HepG2 (cell line): ENCODE results near the gene PC. TPM values are rescaled to one million over a fixed set of nuclear protein-coding genes. Genes with fewer than 3 reads are reported as not detected.

ENCODE experiments used
- AGO2 ChIP-seq: fragments of 200-400 bp; formaldehyde crosslinking; optimal IDR thresholded peaks from 2 replicates; pipeline ENCODE3; 2017; ENCODE audit warnings: mild to moderate bottlenecking, low read depth, low read length, moderate library complexity
- CREB1 ChIP-seq, 2 experiments: fragments of 450-650 bp in 1 of 2; IDR thresholded peaks; 2 replicates each; pipeline ENCODE4 v1.6.1; 2016 to 2017; ENCODE audit warnings: control low read depth in 1 of 2, mild to moderate bottlenecking in 1 of 2, missing compliant biosample characterization in 1 of 2, missing genetic modification characterization in 1 of 2
- FOXM1 ChIP-seq: sonication (generic); formaldehyde crosslinking; IDR thresholded peaks from 2 replicates; pipeline ENCODE4 v1.5.0; 2020; ENCODE audit warnings: missing genetic modification reagents
- HNRNPK ChIP-seq: fragments of 200-400 bp; formaldehyde crosslinking; IDR thresholded peaks from 2 replicates; pipeline ENCODE4 v1.6.1; 2018; ENCODE audit warnings: low read length, low read depth, moderate library complexity, mild to moderate bottlenecking; ENCODE audit not compliant: poor library complexity, severe bottlenecking
- PRDM10 ChIP-seq: sonication (generic); formaldehyde crosslinking; IDR thresholded peaks from 2 replicates; pipeline ENCODE4 v1.4.0; 2020; ENCODE audit warnings: low read depth, missing genetic modification reagents
- SIX1 ChIP-seq: sonication (generic); formaldehyde crosslinking; IDR thresholded peaks from 2 replicates; pipeline ENCODE4 v1.4.0; 2020; ENCODE audit warnings: missing genetic modification reagents, borderline replicate concordance
- TEF ChIP-seq: sonication (generic); formaldehyde crosslinking; IDR thresholded peaks from 2 replicates; pipeline ENCODE4 v1.5.0; 2020; ENCODE audit warnings: missing genetic modification reagents
- ZBTB4 ChIP-seq: sonication (generic); formaldehyde crosslinking; IDR thresholded peaks from 2 replicates; pipeline ENCODE4 v1.4.0; 2020; ENCODE audit warnings: missing genetic modification reagents, mild to moderate bottlenecking, borderline replicate concordance
- ZBTB43 ChIP-seq: sonication (generic); formaldehyde crosslinking; conservative IDR thresholded peaks from 2 replicates; pipeline ENCODE4 v1.4.0; 2020; ENCODE audit warnings: missing genetic modification reagents
- ZNF232 ChIP-seq: sonication (generic); formaldehyde crosslinking; IDR thresholded peaks from 2 replicates; pipeline ENCODE4 v1.4.0; 2020; ENCODE audit warnings: missing genetic modification reagents, borderline replicate concordance
- ZNF234 ChIP-seq: sonication (generic); formaldehyde crosslinking; conservative IDR thresholded peaks from 2 replicates; pipeline ENCODE4 v1.5.1; 2020; ENCODE audit warnings: mild to moderate bottlenecking, missing genetic modification reagents
- ZNF549 ChIP-seq: sonication (generic); formaldehyde crosslinking; IDR thresholded peaks from 2 replicates; pipeline ENCODE4 v1.5.0; 2020; ENCODE audit warnings: missing genetic modification reagents
- ZNF564 ChIP-seq: sonication (generic); formaldehyde crosslinking; IDR thresholded peaks from 2 replicates; pipeline ENCODE4 v1.8.1; 2023; ENCODE audit warnings: mild to moderate bottlenecking, missing genetic modification reagents
- ZNF720 ChIP-seq: sonication (generic); formaldehyde crosslinking; IDR thresholded peaks from 2 replicates; pipeline ENCODE4 v1.4.0; 2020; ENCODE audit warnings: missing genetic modification reagents
- polyA plus RNA-seq, 8 experiments: library from polyadenylated mRNA; depleted of rRNA in 3 of 8; stranded (reverse) in 7 of 8; unstranded in 1 of 8; fragments of >200 nt; fragmentation: Illumina TruSeq in 4 of 8; extraction: Trizol in 4 of 8; gene quantifications; 2 replicates each; pipeline versions ENCODE4 v1.2.1 to v1.2.3, GENCODE V29; 2011 to 2016; ENCODE audit warnings: low read depth in 4 of 8, missing spikeins in 1 of 8, mixed read lengths in 1 of 8; ENCODE audit not compliant: insufficient read depth in 1 of 8
- total RNA-seq, 5 experiments: library from RNA; depleted of rRNA; stranded (reverse); fragments of >200 nt; fragmentation: Illumina TruSeq; extraction: Trizol; gene quantifications; 2 replicates each; pipeline ENCODE4 v1.2.3, GENCODE V29; 2016; ENCODE audit warnings: low read depth in 1 of 5
- TF ChIP-seq, protein P1 (sequence below): sonication (generic); formaldehyde crosslinking; conservative IDR thresholded peaks from 2 replicates; pipeline ENCODE4 v1.5.0; 2020; ENCODE audit warnings: missing genetic modification reagents

PC gene
- total and polyA plus RNA-seq, 2 of the 13 experiments (the other 11 are each of a cell fraction or from before 2014, with no cell fraction given) = 29.0 to 39.0 TPM

GRCh38 chr11:66907751-66908630, 50.2 kb downstream of the PC start (continued):
- TF ChIP-seq ZNF232 (CRISPR knock-in tag) (no peak), ZNF720 (no peak), SIX1 (CRISPR knock-in tag) (peak; percentile 87), ZNF564 (CRISPR knock-in tag) (no peak), ZNF549 (no peak), PRDM10 (0 out of 2 replicates have a peak, but pooled peaks have one; percentile 13), ZNF234 (CRISPR knock-in tag) (no peak), AGO2 (no peak), TEF (CRISPR knock-in tag) (no peak), FOXM1 (CRISPR knock-in tag) (no peak), ZBTB4 (CRISPR knock-in tag) (no peak; the same call in 1 of the 2 replicates), HNRNPK (no peak), CREB1 (IDR thresholded peaks at IDR 0.05) (no peak), CREB1 (CRISPR knock-in tag; IDR thresholded peaks at IDR 0.05) (0 out of 2 replicates have a peak, but pooled peaks have one; percentile 40), ZBTB43 (CRISPR knock-in tag) (0 out of 2 replicates have a peak, but pooled peaks have one; percentile 57)
- TF ChIP-seq, protein P1, sequence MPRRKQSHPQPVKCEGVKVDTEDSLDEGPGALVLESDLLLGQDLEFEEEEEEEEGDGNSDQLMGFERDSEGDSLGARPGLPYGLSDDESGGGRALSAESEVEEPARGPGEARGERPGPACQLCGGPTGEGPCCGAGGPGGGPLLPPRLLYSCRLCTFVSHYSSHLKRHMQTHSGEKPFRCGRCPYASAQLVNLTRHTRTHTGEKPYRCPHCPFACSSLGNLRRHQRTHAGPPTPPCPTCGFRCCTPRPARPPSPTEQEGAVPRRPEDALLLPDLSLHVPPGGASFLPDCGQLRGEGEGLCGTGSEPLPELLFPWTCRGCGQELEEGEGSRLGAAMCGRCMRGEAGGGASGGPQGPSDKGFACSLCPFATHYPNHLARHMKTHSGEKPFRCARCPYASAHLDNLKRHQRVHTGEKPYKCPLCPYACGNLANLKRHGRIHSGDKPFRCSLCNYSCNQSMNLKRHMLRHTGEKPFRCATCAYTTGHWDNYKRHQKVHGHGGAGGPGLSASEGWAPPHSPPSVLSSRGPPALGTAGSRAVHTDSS (CRISPR knock-in tag) = no peak
